ENCODE data around the gene MARK1.
A peak's percentile ranks its signal among the peaks of the same experiment; 100 is the strongest.
"Not testable (repeated sequence)": the region's sequence is repeated elsewhere in the genome, so short reads cannot be mapped to it uniquely, and the experiment has no call there.

MARK1 gene

GRCh38 chr1:220680085-220680687 lies 152.2 kb downstream of the MARK1 start:
- TF ChIP-seq, protein P1, sequence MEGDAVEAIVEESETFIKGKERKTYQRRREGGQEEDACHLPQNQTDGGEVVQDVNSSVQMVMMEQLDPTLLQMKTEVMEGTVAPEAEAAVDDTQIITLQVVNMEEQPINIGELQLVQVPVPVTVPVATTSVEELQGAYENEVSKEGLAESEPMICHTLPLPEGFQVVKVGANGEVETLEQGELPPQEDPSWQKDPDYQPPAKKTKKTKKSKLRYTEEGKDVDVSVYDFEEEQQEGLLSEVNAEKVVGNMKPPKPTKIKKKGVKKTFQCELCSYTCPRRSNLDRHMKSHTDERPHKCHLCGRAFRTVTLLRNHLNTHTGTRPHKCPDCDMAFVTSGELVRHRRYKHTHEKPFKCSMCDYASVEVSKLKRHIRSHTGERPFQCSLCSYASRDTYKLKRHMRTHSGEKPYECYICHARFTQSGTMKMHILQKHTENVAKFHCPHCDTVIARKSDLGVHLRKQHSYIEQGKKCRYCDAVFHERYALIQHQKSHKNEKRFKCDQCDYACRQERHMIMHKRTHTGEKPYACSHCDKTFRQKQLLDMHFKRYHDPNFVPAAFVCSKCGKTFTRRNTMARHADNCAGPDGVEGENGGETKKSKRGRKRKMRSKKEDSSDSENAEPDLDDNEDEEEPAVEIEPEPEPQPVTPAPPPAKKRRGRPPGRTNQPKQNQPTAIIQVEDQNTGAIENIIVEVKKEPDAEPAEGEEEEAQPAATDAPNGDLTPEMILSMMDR (IDR thresholded peaks at IDR 0.05; ENCODE audit: extremely low read depth, insufficient read depth, missing control alignments): peak; percentile 62
- in situ Hi-C loops (cut with MboI; ENCODE audit: low pct_unique_long_range_greater_than_20kb, low sequenced_read_pairs, unreplicated experiment): no loop called here
- DNase-seq (ENCODE audit: low spot score): peak; percentile 70

DNA sequence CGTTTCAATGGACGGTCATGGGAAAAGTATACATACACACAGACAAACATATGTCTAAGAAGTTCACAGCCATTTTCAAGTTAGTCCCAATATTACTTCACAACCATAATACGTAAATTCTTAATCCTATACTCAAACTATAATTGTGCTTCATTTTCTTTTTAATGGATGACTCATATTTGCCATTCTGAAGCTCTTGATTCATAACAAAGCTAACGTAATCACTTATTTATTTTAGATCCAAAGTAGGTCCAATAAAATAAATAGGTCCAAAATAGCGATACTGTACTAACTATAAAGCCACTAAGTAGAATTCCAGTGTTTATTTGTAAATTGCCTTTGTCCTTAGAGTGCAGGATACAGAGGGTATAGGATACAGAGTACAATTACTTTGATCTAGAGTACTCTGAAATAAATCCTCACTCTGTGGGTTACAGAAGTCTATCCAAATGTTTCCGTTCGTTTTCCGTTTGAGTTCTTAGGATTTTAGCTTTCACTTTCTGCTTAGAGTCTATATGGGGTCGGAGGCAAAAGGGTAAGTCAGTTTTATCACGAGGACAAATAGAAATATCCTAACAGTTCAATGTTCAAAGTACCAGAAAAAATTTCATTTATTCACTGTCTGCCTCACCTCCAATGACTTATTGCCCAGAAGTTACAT lies 153.4 kb downstream of the MARK1 start:
- in situ Hi-C loops (cut with MboI; ENCODE audit: low pct_unique_long_range_greater_than_20kb, low sequenced_read_pairs, unreplicated experiment): no loop called here
- no peak for DNase-seq (ENCODE audit: low spot score)
- TF ChIP-seq, protein P1 (IDR thresholded peaks at IDR 0.05; ENCODE audit: extremely low read depth, insufficient read depth, missing control alignments): no peak

DNA sequence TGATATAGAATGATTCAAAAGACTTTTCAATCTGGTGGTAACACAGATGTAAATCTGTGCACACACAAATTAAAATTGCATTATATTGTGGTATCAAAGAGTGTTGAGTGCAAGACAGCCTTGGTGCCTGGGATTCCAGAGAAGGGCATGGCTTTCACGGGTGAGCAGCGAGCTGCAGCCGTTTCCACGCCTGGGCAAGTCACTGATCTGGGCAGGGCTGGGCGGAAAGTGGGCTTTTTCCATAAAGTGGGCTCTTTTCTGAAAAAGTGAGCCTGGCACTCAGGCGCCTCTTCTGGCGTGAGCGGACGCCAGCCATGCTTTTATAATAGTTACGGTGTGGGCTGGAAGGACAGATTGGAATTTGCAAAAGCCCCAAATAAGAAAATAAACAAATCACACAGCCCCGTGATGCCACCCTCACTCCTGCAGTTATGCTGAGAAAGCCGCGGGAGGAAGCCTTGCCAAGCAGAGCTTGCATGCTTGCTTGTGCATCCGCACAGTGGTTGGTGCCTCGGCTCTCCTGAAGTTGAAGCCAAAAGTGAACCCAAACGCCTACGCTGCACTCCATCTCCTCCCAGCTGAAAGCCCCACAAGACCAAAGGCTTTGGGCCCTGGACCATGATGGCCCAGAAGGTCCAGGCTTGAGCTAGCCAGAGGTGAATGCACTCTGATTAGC lies 155.1 kb downstream of the MARK1 start:
- DNase-seq (ENCODE audit: low spot score): no peak
- in situ Hi-C loops (cut with MboI; ENCODE audit: low pct_unique_long_range_greater_than_20kb, low sequenced_read_pairs, unreplicated experiment): no loop called here
- TF ChIP-seq, protein P1 (IDR thresholded peaks at IDR 0.05; ENCODE audit: extremely low read depth, insufficient read depth, missing control alignments): no peak

DNA sequence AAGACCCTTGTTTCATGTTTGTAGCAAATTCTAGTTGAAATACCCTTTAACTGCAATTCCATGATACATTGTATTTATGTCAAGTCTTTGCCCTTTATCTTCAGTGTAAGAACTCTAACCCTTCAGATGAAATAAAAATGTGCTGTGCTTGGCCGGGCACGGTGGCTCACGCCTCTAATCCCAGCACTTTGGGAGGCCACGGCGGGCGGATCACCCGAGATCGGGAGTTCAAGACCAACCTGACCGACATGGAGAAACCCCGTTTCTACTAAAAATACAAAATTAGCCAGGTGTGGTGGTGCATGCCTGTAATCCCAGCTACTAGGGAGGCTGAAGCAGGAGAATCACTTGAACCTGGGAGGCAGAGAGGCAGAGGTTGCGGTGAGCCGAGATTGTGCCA lies 155.8 kb downstream of the MARK1 start:
- DNase-seq (ENCODE audit: low spot score); in situ Hi-C loops (cut with MboI; ENCODE audit: low pct_unique_long_range_greater_than_20kb, low sequenced_read_pairs, unreplicated experiment): not testable (repeated sequence)

DNA sequence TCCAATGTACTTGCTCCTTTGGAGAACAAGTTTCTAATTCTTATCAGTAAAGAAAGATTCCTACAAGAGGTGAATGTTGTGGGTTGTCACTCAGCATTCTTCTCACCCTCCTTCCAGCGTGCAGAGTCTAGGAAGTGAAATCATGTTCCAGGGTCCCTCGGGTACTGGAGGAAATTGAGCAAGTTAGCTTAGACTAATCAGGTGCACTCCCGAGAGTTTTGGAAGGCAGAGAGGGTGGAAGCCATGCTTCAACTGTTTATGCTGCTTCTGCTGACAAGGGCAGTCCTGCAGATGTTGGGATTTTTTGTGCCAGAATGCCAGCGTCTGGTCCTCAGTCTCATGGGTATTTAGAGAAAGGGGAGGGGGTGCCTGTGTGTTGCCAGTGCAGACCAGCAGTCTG lies 157.0 kb downstream of the MARK1 start:
- DNase-seq (ENCODE audit: low spot score): no peak
- in situ Hi-C loops (cut with MboI; ENCODE audit: low pct_unique_long_range_greater_than_20kb, low sequenced_read_pairs, unreplicated experiment): no loop called here
- TF ChIP-seq, protein P1 (IDR thresholded peaks at IDR 0.05; ENCODE audit: extremely low read depth, insufficient read depth, missing control alignments): no peak

- no peak for DNase-seq (ENCODE audit: low spot score)
- TF ChIP-seq, protein P1 (IDR thresholded peaks at IDR 0.05; ENCODE audit: extremely low read depth, insufficient read depth, missing control alignments): no peak
- in situ Hi-C loops (cut with MboI; ENCODE audit: low pct_unique_long_range_greater_than_20kb, low sequenced_read_pairs, unreplicated experiment): no loop called here
These were observed 157.9 kb downstream of the MARK1 start for GRCh38 chr1:220685879-220686278.

DNA sequence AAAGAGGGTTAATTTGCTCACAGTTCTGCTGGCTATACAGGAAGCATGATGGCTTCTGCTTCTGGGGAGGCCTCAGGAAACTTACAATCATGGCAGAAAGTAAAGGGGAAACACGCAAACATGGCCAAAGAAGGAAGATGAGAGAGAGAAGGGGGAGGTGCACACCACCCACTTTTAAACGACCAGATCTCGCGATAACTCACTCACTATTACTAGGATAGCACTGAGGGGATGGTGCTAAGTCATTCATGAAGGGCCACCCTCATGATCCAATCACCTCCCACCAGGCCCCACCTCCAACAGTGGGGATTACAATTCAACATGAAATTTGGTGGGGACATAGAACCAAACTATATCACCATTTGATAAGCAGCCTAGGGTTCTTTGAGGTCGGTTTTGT lies 159.9 kb downstream of the MARK1 start:
- TF ChIP-seq, protein P1 (IDR thresholded peaks at IDR 0.05; ENCODE audit: extremely low read depth, insufficient read depth, missing control alignments): no peak
- DNase-seq (ENCODE audit: low spot score): no peak
- in situ Hi-C loops (cut with MboI; ENCODE audit: low pct_unique_long_range_greater_than_20kb, low sequenced_read_pairs, unreplicated experiment): no loop called here

Data from GM13977 (cell line).